Peyer's patch (tissue), 4 donors: ENCODE data around the gene GRK6.

ENCODE experiments used
- CTCF ChIP-seq, 6 experiments: fragments of 450-650 bp in 4 of 6; fragments of 200-600 bp in 2 of 6; sonication (generic) in 1 of 6; IDR thresholded peaks; one replicate each; pipeline ENCODE4 v1.5.1; 2017 to 2019; ENCODE audit warnings: antibody characterized with exemption in 6 of 6, mild to moderate bottlenecking in 3 of 6, moderate library complexity in 1 of 6
- POLR2A ChIP-seq, 2 donors: fragments of 450-650 bp; IDR thresholded peaks; one replicate each; pipeline ENCODE4 v1.5.1; 2017; ENCODE audit warnings: antibody characterized with exemption in 2 of 2, mild to moderate bottlenecking in 2 of 2, moderate library complexity in 2 of 2

GRCh38 chr5:177462021-177462670 is 35.7 kb downstream of the GRK6 start:
- TF ChIP-seq POLR2A (IDR thresholded peaks at IDR 0.05) (no peak), CTCF (IDR thresholded peaks at IDR 0.05) (no peak)
